HEK293 (cell line): ENCODE data around the gene CDKAL1.

Experiments
- CTCF ChIA-PET: fragments of 350-600 bp; formaldehyde crosslinking; extraction: SDS; loops from one replicate; lab custom pipeline; 2021; ENCODE audit warnings: antibody characterized with exemption; lab: Yijun Ruan, JAX
- POLR2A ChIA-PET: fragments of 300-600 bp; formaldehyde crosslinking; extraction: SDS; loops from one replicate; lab custom pipeline; 2020; ENCODE audit warnings: antibody characterized with exemption, inconsistent platforms; lab: Yijun Ruan, JAX
- H3K27ac ChIP-seq: fragments of 200-500 bp; sonication (Bioruptor generic); 2 replicates; pipeline ENCODE4 v1.5.1; 2014; ENCODE audit warnings: low read depth, low read length, control low read depth, inconsistent platforms; ENCODE audit errors: extremely low read depth
- H3K36me3 ChIP-seq, 2 experiments: fragments of 200-500 bp in 1 of 2; sonication (Bioruptor generic) in 1 of 2; 1 replicate in 1 of 2; 2 replicates in 1 of 2; pipeline ENCODE4 v1.5.1; 2014 to 2017; ENCODE audit warnings: inconsistent platforms in 2 of 2, low read length in 2 of 2; ENCODE audit not compliant: control insufficient read depth in 2 of 2, insufficient read depth in 1 of 2
- H3K4me1 ChIP-seq: fragments of 200-500 bp; sonication (Bioruptor generic); 2 replicates; pipeline ENCODE4 v1.5.1; 2014; ENCODE audit warnings: mild to moderate bottlenecking, low read length, inconsistent platforms; ENCODE audit not compliant: control insufficient read depth, insufficient read depth
- H3K4me3 ChIP-seq: 2 replicates; pipeline ENCODE4 v1.5.1; 2011; ENCODE audit warnings: low read depth, mild to moderate bottlenecking, control low read depth, low read length, moderate library complexity
- H3K9me3 ChIP-seq: fragments of 200-500 bp; sonication (Bioruptor generic); 2 replicates; pipeline ENCODE4 v1.5.1; 2014; ENCODE audit warnings: low read depth, low read length, inconsistent platforms; ENCODE audit not compliant: control insufficient read depth, insufficient read depth
- GLI2 ChIP-seq: fragments of 450-650 bp; formaldehyde crosslinking; IDR thresholded peaks from 2 replicates; pipeline ENCODE4; 2017; ENCODE audit warnings: missing biosample characterization, missing genetic modification characterization, low read depth, borderline replicate concordance
- HOXD13 ChIP-seq: sonication (generic); formaldehyde crosslinking; IDR thresholded peaks from 2 replicates; pipeline ENCODE4 v1.8.0; 2022; ENCODE audit warnings: missing genetic modification reagents, borderline replicate concordance
- OVOL3 ChIP-seq: fragments of 450-650 bp; formaldehyde crosslinking; IDR thresholded peaks from 2 replicates; pipeline ENCODE4 v1.5.1; 2016; ENCODE audit warnings: missing biosample characterization, missing genetic modification characterization
- YY2 ChIP-seq: fragments of 450-650 bp; formaldehyde crosslinking; IDR thresholded peaks from 2 replicates; pipeline ENCODE4 v1.5.1; 2016; ENCODE audit warnings: missing biosample characterization, missing genetic modification characterization
- ZBTB7A ChIP-seq: fragments of 450-650 bp; formaldehyde crosslinking; IDR thresholded peaks from 2 replicates; pipeline ENCODE4 v1.5.1; 2016; ENCODE audit warnings: low read depth, missing biosample characterization, missing genetic modification characterization
- ZBTB8A ChIP-seq: fragments of 450-650 bp; formaldehyde crosslinking; IDR thresholded peaks from 2 replicates; pipeline ENCODE4 v1.5.1; 2016; ENCODE audit warnings: missing biosample characterization, missing genetic modification characterization
- ZFHX2 ChIP-seq: fragments of 450-650 bp; formaldehyde crosslinking; conservative IDR thresholded peaks from 2 replicates; pipeline ENCODE4 v1.5.1; 2016; ENCODE audit warnings: missing biosample characterization, missing genetic modification characterization
- ZFP41 ChIP-seq: fragments of 450-650 bp; formaldehyde crosslinking; IDR thresholded peaks from 2 replicates; pipeline ENCODE4 v1.5.1; 2016; ENCODE audit warnings: missing biosample characterization, missing genetic modification characterization, borderline replicate concordance
- ZNF112 ChIP-seq: fragments of 450-650 bp; formaldehyde crosslinking; IDR thresholded peaks from 2 replicates; pipeline ENCODE4 v1.5.0; 2017; ENCODE audit warnings: missing biosample characterization, missing genetic modification characterization
- ZNF114 ChIP-seq: fragments of 450-650 bp; formaldehyde crosslinking; IDR thresholded peaks from 2 replicates; pipeline ENCODE4 v1.5.0; 2017; ENCODE audit warnings: missing biosample characterization, missing genetic modification characterization
- ZNF138 ChIP-seq: fragments of 450-650 bp; formaldehyde crosslinking; IDR thresholded peaks from 2 replicates; pipeline ENCODE4 v1.5.1; 2016; ENCODE audit warnings: missing biosample characterization, missing genetic modification characterization, borderline replicate concordance
- ZNF211 ChIP-seq: fragments of 450-650 bp; formaldehyde crosslinking; IDR thresholded peaks from 2 replicates; pipeline ENCODE4 v1.5.1; 2016; ENCODE audit warnings: low read depth, missing biosample characterization, missing genetic modification characterization
- ZNF274 ChIP-seq, 2 experiments: fragments of 200-500 bp in 1 of 2; fragments of 450-650 bp in 1 of 2; sonication (Bioruptor generic) in 1 of 2; formaldehyde crosslinking in 1 of 2; IDR thresholded peaks; 2 replicates each; pipeline versions ENCODE4 v1.5.1 to v1.6.1; 2014 to 2016; ENCODE audit warnings: borderline replicate concordance in 1 of 2, inconsistent platforms in 1 of 2, low read length in 1 of 2, missing biosample characterization in 1 of 2, missing genetic modification characterization in 1 of 2
- ZNF311 ChIP-seq: fragments of 450-650 bp; formaldehyde crosslinking; IDR thresholded peaks from 2 replicates; pipeline ENCODE4 v1.5.1; 2017; ENCODE audit warnings: missing biosample characterization, missing genetic modification characterization, borderline replicate concordance
- ZNF341 ChIP-seq: fragments of 450-650 bp; formaldehyde crosslinking; IDR thresholded peaks from 2 replicates; pipeline ENCODE4; 2016; ENCODE audit warnings: low read depth, missing biosample characterization, missing genetic modification characterization
- ZNF394 ChIP-seq: fragments of 450-650 bp; formaldehyde crosslinking; IDR thresholded peaks from 2 replicates; pipeline ENCODE4 v1.5.1; 2016; ENCODE audit warnings: missing biosample characterization, missing genetic modification characterization, mild to moderate bottlenecking, moderate library complexity, borderline replicate concordance
- ZNF514 ChIP-seq: fragments of 450-650 bp; formaldehyde crosslinking; IDR thresholded peaks from 2 replicates; pipeline ENCODE4 v1.5.1; 2016; ENCODE audit warnings: missing biosample characterization, missing genetic modification characterization
- ZNF548 ChIP-seq: fragments of 450-650 bp; formaldehyde crosslinking; IDR thresholded peaks from 2 replicates; pipeline ENCODE4 v1.5.1; 2016; ENCODE audit warnings: missing biosample characterization, missing genetic modification characterization
- ZNF585B ChIP-seq: fragments of 450-650 bp; formaldehyde crosslinking; IDR thresholded peaks from 2 replicates; pipeline ENCODE4 v1.5.1; 2016; ENCODE audit warnings: missing biosample characterization, missing genetic modification characterization
- ZNF701 ChIP-seq: fragments of 450-650 bp; formaldehyde crosslinking; IDR thresholded peaks from 2 replicates; pipeline ENCODE4 v1.5.1; 2016; ENCODE audit warnings: missing biosample characterization, missing genetic modification characterization
- ZNF768 ChIP-seq: fragments of 450-650 bp; formaldehyde crosslinking; IDR thresholded peaks from 2 replicates; pipeline ENCODE4 v1.5.1; 2018; ENCODE audit warnings: missing biosample characterization, mild to moderate bottlenecking, missing genetic modification characterization
- ZSCAN16 ChIP-seq: fragments of 450-650 bp; formaldehyde crosslinking; IDR thresholded peaks from 2 replicates; pipeline ENCODE4 v1.5.1; 2016; ENCODE audit warnings: missing biosample characterization, missing genetic modification characterization
- TF ChIP-seq, protein P1 (sequence below): fragments of 450-650 bp; formaldehyde crosslinking; IDR thresholded peaks from 2 replicates; pipeline ENCODE4 v1.5.1; 2016; ENCODE audit warnings: missing biosample characterization, missing genetic modification characterization
- TF ChIP-seq, protein P2 (sequence below): fragments of 450-650 bp; formaldehyde crosslinking; IDR thresholded peaks from 2 replicates; pipeline ENCODE4 v1.5.1; 2017; ENCODE audit warnings: missing biosample characterization, missing genetic modification characterization
- TF ChIP-seq, protein P3 (sequence below): fragments of 450-650 bp; formaldehyde crosslinking; IDR thresholded peaks from 2 replicates; pipeline ENCODE4 v1.5.1; 2016; ENCODE audit warnings: missing biosample characterization, missing genetic modification characterization
- TF ChIP-seq, protein P4 (sequence below): fragments of 450-650 bp; formaldehyde crosslinking; IDR thresholded peaks from 2 replicates; pipeline ENCODE4 v1.5.1; 2017; ENCODE audit warnings: missing biosample characterization, missing genetic modification characterization
- TF ChIP-seq, protein P5 (sequence below): fragments of 450-650 bp; formaldehyde crosslinking; IDR thresholded peaks from 2 replicates; pipeline ENCODE4 v1.5.1; 2016; ENCODE audit warnings: missing biosample characterization, missing genetic modification characterization
- TF ChIP-seq, protein P6 (sequence below): fragments of 450-650 bp; formaldehyde crosslinking; IDR thresholded peaks from 2 replicates; pipeline ENCODE4 v1.5.1; 2017; ENCODE audit warnings: missing biosample characterization, missing genetic modification characterization

CDKAL1 gene

DNA sequence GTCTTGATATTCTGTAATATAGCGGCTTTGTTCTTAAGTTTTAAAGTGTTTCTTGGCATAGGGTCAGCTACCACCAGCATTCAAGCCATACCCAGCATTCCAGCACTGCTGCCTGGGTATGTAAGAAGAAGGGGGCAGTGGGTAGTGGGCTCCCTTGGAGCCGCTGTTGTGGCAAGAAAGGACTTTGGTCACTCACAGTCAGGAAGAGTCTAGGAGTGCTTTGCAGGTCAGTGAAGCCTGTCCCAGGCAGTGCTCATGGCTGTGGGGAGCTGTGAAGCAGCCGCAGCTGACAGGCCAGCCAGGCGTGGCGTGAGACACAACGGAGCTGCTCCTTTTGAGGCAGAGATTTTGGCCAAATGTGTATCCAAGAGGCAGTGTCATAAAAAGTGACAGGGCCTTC lies 512.0 kb downstream of the CDKAL1 start:
- ChIA-PET CTCF (interaction anchor here (0.6 kb wide), 1 partner anchor 548 kb away, joined by 3 read pairs; no protein-coding TSS in a partner anchor), POLR2A (no interaction called here)
- H3K27ac ChIP-seq: no peak overlapping the region

DNA sequence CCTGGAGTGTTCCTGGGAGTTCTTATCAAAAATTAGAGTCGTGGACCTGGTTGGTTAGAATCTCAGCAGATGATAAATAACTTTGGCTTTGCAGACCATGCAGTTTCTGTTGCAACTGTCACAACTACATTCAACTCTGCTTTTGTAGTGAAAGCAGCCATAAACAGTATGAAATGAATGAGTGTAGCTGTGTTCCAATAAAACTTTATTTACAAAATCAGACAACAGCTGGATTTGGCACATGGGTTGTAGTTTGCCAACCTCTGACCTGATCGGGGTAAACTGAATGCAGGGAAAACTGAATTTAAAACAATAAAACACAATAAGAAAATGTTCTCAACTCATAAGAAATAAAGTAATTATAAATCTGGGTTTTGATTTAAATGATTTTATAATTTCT lies 513.8 kb downstream of the CDKAL1 start:
- CTCF ChIA-PET: no interaction called here
- H3K36me3 ChIP-seq: no peaks in the 10 kb centered on the region
- POLR2A ChIA-PET: no interaction called here
- no peak overlapping the region for H3K27ac ChIP-seq
- TF ChIP-seq ZNF311 (tag by site-specific recombination): no peak
- TF ChIP-seq, protein P1, sequence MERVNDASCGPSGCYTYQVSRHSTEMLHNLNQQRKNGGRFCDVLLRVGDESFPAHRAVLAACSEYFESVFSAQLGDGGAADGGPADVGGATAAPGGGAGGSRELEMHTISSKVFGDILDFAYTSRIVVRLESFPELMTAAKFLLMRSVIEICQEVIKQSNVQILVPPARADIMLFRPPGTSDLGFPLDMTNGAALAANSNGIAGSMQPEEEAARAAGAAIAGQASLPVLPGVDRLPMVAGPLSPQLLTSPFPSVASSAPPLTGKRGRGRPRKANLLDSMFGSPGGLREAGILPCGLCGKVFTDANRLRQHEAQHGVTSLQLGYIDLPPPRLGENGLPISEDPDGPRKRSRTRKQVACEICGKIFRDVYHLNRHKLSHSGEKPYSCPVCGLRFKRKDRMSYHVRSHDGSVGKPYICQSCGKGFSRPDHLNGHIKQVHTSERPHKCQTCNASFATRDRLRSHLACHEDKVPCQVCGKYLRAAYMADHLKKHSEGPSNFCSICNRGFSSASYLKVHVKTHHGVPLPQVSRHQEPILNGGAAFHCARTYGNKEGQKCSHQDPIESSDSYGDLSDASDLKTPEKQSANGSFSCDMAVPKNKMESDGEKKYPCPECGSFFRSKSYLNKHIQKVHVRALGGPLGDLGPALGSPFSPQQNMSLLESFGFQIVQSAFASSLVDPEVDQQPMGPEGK: no peak
- TF ChIP-seq ZNF394: no peak
- TF ChIP-seq ZNF585B (tag by site-specific recombination): no peak
- TF ChIP-seq, protein P2, sequence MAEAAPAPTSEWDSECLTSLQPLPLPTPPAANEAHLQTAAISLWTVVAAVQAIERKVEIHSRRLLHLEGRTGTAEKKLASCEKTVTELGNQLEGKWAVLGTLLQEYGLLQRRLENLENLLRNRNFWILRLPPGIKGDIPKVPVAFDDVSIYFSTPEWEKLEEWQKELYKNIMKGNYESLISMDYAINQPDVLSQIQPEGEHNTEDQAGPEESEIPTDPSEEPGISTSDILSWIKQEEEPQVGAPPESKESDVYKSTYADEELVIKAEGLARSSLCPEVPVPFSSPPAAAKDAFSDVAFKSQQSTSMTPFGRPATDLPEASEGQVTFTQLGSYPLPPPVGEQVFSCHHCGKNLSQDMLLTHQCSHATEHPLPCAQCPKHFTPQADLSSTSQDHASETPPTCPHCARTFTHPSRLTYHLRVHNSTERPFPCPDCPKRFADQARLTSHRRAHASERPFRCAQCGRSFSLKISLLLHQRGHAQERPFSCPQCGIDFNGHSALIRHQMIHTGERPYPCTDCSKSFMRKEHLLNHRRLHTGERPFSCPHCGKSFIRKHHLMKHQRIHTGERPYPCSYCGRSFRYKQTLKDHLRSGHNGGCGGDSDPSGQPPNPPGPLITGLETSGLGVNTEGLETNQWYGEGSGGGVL (tag by site-specific recombination): no peak
- no peak for TF ChIP-seq GLI2
- no peak for TF ChIP-seq HOXD13 (CRISPR knock-in tag)
- TF ChIP-seq ZNF341 (tag by site-specific recombination): no peak
- TF ChIP-seq ZFP41 (tag by site-specific recombination): no peak
- TF ChIP-seq ZNF514: no peak
- TF ChIP-seq ZNF768 (tag by site-specific recombination): no peak
- TF ChIP-seq ZNF138: no peak
- TF ChIP-seq ZBTB8A (tag by site-specific recombination): no peak
- no peak for TF ChIP-seq ZSCAN16 (tag by site-specific recombination)
- no peak for TF ChIP-seq ZNF274 (IDR thresholded peaks at IDR 0.05; ENCODE audit: low read length)
- no peak for TF ChIP-seq ZNF274 (tag by site-specific recombination; IDR thresholded peaks at IDR 0.05; ENCODE audit: borderline replicate concordance)
- no peak overlapping the region for H3K4me3 ChIP-seq
- H3K9me3 ChIP-seq: no peaks in the 10 kb centered on the region
- no peaks in the 10 kb centered on the region; the same call in 1 of the 2 replicates for H3K4me1 ChIP-seq

More for the DNA sequence above, 512.0 kb downstream of the CDKAL1 start:
- H3K9me3 ChIP-seq: no peaks in the 10 kb centered on the region
- H3K36me3 ChIP-seq: no peaks in the 10 kb centered on the region
- TF ChIP-seq ZFHX2 (tag by site-specific recombination): no peak
- TF ChIP-seq, protein P3, sequence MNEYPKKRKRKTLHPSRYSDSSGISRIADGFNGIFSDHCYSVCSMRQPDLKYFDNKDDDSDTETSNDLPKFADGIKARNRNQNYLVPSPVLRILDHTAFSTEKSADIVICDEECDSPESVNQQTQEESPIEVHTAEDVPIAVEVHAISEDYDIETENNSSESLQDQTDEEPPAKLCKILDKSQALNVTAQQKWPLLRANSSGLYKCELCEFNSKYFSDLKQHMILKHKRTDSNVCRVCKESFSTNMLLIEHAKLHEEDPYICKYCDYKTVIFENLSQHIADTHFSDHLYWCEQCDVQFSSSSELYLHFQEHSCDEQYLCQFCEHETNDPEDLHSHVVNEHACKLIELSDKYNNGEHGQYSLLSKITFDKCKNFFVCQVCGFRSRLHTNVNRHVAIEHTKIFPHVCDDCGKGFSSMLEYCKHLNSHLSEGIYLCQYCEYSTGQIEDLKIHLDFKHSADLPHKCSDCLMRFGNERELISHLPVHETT (tag by site-specific recombination): no peak
- no peak for TF ChIP-seq YY2 (tag by site-specific recombination)
- TF ChIP-seq, protein P4, sequence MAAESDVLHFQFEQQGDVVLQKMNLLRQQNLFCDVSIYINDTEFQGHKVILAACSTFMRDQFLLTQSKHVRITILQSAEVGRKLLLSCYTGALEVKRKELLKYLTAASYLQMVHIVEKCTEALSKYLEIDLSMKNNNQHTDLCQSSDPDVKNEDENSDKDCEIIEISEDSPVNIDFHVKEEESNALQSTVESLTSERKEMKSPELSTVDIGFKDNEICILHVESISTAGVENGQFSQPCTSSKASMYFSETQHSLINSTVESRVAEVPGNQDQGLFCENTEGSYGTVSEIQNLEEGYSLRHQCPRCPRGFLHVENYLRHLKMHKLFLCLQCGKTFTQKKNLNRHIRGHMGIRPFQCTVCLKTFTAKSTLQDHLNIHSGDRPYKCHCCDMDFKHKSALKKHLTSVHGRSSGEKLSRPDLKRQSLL (tag by site-specific recombination): no peak
- no peak for TF ChIP-seq ZNF211 (tag by site-specific recombination)
- TF ChIP-seq ZNF548 (tag by site-specific recombination): no peak
- TF ChIP-seq ZNF114 (tag by site-specific recombination): no peak
- TF ChIP-seq, protein P5, sequence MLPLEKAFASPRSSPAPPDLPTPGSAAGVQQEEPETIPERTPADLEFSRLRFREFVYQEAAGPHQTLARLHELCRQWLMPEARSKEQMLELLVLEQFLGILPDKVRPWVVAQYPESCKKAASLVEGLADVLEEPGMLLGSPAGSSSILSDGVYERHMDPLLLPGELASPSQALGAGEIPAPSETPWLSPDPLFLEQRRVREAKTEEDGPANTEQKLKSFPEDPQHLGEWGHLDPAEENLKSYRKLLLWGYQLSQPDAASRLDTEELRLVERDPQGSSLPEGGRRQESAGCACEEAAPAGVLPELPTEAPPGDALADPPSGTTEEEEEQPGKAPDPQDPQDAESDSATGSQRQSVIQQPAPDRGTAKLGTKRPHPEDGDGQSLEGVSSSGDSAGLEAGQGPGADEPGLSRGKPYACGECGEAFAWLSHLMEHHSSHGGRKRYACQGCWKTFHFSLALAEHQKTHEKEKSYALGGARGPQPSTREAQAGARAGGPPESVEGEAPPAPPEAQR: no peak
- TF ChIP-seq ZNF112 (tag by site-specific recombination): no peak
- no peak for TF ChIP-seq OVOL3 (tag by site-specific recombination)
- TF ChIP-seq ZBTB7A (tag by site-specific recombination): no peak
- TF ChIP-seq ZNF701 (tag by site-specific recombination): no peak
- TF ChIP-seq, protein P6, sequence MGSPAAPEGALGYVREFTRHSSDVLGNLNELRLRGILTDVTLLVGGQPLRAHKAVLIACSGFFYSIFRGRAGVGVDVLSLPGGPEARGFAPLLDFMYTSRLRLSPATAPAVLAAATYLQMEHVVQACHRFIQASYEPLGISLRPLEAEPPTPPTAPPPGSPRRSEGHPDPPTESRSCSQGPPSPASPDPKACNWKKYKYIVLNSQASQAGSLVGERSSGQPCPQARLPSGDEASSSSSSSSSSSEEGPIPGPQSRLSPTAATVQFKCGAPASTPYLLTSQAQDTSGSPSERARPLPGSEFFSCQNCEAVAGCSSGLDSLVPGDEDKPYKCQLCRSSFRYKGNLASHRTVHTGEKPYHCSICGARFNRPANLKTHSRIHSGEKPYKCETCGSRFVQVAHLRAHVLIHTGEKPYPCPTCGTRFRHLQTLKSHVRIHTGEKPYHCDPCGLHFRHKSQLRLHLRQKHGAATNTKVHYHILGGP (tag by site-specific recombination): no peak
- H3K4me1 ChIP-seq: no peaks in the 10 kb centered on the region; the same call in 1 of the 2 replicates
- H3K4me3 ChIP-seq: no peak overlapping the region
